ENCODE data around the gene RASSF5.

DNA sequence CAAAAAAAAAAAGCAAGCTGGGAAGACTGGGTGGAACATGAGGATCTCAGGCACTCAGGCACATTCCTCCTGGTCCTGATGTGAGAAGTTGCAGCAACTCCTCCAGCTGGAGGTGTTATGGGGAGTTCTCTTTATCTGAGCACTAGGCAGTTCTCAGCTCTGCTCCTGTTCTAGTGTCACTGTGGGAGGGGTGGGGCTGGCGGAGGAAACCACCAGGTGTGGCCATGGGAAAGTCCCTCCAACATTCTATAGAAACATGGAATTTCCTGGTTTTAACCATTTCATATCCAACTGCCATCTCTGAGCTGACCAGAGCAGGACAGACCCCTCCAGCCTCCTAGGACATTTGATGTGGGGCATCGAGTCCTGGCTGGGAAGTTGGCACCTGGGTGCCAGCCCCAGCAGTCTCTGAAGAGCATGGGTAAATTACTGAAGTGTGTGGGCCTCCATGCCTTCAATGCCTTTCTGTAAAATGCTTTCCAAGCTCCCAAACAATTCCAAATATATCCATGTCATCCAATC, 37.9 kb upstream of the RASSF5 start:
- TF ChIP-seq, protein P1, sequence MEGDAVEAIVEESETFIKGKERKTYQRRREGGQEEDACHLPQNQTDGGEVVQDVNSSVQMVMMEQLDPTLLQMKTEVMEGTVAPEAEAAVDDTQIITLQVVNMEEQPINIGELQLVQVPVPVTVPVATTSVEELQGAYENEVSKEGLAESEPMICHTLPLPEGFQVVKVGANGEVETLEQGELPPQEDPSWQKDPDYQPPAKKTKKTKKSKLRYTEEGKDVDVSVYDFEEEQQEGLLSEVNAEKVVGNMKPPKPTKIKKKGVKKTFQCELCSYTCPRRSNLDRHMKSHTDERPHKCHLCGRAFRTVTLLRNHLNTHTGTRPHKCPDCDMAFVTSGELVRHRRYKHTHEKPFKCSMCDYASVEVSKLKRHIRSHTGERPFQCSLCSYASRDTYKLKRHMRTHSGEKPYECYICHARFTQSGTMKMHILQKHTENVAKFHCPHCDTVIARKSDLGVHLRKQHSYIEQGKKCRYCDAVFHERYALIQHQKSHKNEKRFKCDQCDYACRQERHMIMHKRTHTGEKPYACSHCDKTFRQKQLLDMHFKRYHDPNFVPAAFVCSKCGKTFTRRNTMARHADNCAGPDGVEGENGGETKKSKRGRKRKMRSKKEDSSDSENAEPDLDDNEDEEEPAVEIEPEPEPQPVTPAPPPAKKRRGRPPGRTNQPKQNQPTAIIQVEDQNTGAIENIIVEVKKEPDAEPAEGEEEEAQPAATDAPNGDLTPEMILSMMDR (IDR thresholded peaks at IDR 0.05), result no peak
- no peak for TF ChIP-seq EZH2 (IDR thresholded peaks at IDR 0.05; ENCODE audit: borderline replicate concordance, insufficient read depth, low read depth, low read length, poor library complexity, severe bottlenecking)

Measured in B cell (primary cell).